Endometrial microvascular endothelial cells (primary cell): ENCODE results near the gene SLC26A8. TPM values are rescaled to one million over a fixed set of nuclear protein-coding genes. Genes with fewer than 3 reads are reported as not detected.
"Not testable (repeated sequence)": the region's sequence is repeated elsewhere in the genome, so short reads cannot be mapped to it uniquely, and the experiment has no call there.

Experiments used
- in situ Hi-C: cut with HindIII; loops from 2 replicates; pipeline ENCODE4 v1.10.0; 2017; ENCODE audit warnings: low sequenced_read_pairs, low pct_unique_long_range_greater_than_20kb; ENCODE audit errors: inconsistent ontology term
- total RNA-seq: library from RNA; depleted of rRNA; stranded (reverse); fragments of >200 nt; gene quantifications from one replicate; pipeline ENCODE4 v1.2.3, GENCODE V29; 2015; ENCODE audit errors: inconsistent ontology term

Gene SLC26A8
- total RNA-seq, 1 donor from 2014 or later = not detected

DNA sequence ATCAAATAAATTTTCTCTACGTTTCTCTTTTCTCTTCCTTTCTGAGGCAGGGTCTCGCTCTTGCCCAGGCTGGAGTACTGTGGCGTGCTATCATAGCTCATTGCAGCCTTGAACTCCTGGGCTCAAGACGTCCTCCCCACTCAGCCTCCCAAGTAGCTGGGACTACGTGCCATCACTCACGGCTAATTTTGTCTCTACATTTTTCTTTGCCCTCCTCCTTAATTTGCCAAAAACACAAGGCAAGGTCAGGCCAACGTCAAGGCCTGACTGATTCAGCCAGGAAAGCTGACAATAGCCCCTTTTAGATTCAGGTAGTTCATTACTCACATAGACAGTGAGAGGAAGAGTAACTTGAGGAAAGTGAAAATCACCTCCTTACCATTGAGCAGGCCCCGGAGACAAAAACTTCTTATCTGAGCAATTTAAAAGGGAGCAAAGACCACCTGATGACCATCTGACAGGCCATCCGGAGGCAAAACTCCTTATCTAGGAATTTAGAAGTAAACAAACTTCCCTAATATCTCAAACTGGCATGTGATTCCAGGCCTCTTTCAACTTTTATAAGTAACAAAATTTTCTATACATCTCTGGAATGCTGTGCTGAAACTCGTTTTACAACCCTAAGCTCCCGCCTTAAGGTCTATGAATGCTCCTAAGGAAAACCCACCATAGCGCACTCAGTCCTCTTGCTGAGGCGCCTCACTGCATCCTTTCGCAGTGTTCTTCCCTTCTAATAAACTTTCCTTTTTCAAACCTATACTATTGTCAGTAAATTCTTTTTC lies 61.5 kb downstream of the SLC26A8 start:
- in situ Hi-C loops = no loop called here

GRCh38 chr6:35960187-35960586 lies 64.3 kb downstream of the SLC26A8 start:
- in situ Hi-C loops = no loop called here

- in situ Hi-C loops = no loop called here
These were observed 68.5 kb downstream of the SLC26A8 start for GRCh38 chr6:35955970-35956369.

GRCh38 chr6:35955521-35955920 lies 68.9 kb downstream of the SLC26A8 start:
- in situ Hi-C loops = no loop called here

DNA sequence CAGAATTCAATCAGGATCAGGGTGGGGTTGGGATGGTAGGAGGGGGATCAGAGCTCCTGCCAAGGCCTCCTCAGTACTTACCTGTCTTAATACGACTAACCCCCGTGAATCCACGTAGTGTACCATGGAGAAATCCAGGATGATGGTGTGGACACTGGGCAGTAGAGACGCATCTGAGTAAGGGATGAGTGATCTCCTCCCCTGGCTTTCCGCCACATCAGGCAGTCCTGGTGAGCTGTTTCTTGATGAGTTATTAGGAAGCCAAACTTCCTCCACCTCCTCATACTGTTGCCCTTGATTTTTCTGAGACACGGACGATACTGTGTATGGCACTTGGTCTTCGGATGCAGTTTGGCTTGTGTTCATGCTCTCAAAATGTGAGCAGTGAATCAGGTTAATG lies 69.4 kb downstream of the SLC26A8 start:
- in situ Hi-C loops = no loop called here

DNA sequence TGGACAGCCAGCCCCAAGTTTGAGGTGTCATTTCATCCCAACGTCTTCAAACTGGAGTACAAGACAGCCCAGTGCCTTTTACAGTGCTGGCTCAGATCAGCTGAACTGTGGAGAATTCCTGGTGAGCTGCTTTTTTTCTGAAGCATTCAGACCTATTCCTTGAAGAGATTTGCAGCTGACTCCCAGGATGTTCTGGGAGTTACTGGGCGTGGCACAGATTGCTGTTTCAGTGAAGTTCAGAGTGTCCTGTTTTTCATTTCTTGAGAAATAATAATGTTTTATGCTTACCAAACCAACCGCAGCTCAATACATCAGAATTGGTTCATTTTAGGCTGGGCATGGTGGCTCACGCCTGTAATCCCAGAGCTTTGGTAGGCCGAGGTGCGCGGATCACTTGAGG lies 70.1 kb downstream of the SLC26A8 start:
- in situ Hi-C loops = no loop called here

DNA sequence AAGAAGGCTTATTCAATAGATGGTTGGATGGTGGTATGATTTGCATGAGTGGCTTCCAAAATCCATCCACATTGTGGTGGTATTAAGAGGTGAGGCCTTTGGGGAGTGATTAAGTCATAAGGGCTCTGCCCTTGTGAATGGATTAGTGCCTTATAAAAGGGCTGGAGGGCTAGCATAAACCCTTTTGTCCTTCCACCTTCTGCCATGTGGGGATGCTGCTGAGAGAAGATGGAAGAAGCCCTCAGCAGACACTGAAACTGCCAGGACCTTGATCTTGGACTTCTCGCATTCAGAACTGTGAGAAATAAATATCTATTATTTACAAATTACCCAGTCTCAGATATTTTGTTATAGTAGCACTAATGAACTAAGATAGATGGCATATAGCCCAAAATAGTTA lies 75.7 kb downstream of the SLC26A8 start:
- in situ Hi-C loops = no loop called here

GRCh38 chr6:35945650-35946025 lies 78.8 kb downstream of the SLC26A8 start:
- in situ Hi-C loops = no loop called here

GRCh38 chr6:35943390-35943789 lies 81.1 kb downstream of the SLC26A8 start:
- in situ Hi-C loops = no loop called here

- in situ Hi-C loops = no loop called here
These were observed 82.1 kb downstream of the SLC26A8 start for GRCh38 chr6:35942355-35942754.

GRCh38 chr6:35941170-35941569 lies 83.3 kb downstream of the SLC26A8 start:
- in situ Hi-C loops = not testable (repeated sequence)

DNA sequence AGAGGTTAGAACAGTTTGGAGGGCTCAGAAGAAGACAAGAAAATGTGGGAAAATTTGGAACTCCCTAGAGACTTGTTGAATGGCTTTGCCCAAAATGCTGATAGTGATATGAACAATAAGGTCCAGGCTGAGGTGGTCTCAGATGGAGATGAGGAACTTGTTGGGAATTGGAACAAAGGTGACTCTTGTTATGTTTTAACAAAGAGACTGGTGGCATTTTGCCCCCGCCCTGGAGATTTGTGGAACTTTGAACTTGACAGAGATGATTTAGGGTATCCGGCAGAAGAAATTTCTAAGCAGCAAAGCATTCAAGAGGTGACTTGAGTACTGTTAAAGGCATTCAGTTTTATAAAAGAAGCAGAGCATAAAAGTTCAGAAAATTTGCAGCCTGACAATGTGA lies 84.4 kb downstream of the SLC26A8 start:
- in situ Hi-C loops = not testable (repeated sequence)

- in situ Hi-C loops = not testable (repeated sequence)
These were observed 85.2 kb downstream of the SLC26A8 start for GRCh38 chr6:35939259-35939658.

GRCh38 chr6:35936681-35937359 lies 87.6 kb downstream of the SLC26A8 start:
- in situ Hi-C loops = no loop called here

GRCh38 chr6:35935469-35935868 lies 89.0 kb downstream of the SLC26A8 start:
- in situ Hi-C loops = no loop called here

DNA sequence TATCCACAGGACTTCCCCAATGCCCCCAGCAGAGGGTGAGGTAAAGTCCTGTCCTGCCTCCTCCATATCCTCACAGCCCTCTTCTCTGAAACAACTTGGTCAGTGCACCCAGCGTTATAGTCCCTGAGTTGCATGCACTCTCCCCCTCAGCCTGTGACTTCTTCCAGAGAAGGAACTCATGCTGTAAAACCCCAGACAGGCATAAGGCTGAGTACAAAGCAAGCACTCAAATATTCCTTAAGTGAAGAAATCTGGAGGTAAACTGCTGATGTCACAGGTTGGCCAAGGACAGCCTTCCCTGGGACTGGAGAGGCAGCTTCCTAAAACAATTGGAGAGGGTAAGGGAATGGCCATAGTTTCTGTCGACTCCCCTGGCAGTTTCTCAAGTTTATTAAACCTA lies 90.6 kb downstream of the SLC26A8 start:
- in situ Hi-C loops = no loop called here

GRCh38 chr6:35931873-35932272 lies 92.6 kb downstream of the SLC26A8 start:
- in situ Hi-C loops = not testable (repeated sequence)

GRCh38 chr6:35931120-35931561 lies 93.3 kb downstream of the SLC26A8 start:
- in situ Hi-C loops = no loop called here

GRCh38 chr6:35929601-35930000 lies 94.8 kb downstream of the SLC26A8 start:
- in situ Hi-C loops = no loop called here

DNA sequence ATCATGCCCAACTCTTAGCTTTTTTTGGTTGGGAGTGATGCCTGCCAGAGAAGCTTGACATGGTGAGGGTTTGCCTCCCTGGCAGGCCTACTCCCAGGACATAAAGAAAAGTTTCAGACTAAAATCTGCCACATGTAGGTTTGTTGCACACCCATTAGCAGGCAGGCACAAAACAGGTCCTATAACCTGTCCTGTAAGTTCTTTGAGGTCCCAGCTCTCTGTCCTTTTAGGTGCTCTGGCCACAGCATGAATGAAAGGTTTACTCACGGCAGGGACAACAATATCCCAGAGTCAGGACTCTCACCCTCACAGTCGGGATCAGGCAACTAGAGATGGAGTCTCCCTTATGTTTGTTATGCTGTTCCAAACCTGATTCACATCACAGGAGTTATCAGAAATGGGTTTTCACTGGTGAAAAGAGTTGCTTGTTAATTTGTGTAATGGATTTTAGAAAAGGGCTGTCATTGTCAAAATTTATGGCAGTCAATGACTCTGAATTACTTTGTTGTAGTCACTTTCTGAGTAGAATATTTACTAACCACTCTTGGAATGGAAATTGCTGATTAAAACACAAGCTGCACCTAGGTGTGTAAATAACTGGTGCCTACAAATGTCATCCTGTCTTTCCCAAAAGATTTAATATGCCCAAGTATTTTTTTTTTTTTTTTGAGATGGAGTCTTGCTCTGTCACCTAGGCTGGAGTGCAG lies 97.8 kb downstream of the SLC26A8 start:
- in situ Hi-C loops = no loop called here
